GM12878 (cell line): Measurements from ENCODE around the gene CIP2A. TPM values are rescaled to one million over a fixed set of nuclear protein-coding genes. Genes with fewer than 3 reads are reported as not detected.

ENCODE experiments used
- ATAC-seq: fragments of 200-7000 bp; cut with Tn5 transposase; 3 replicates; pipeline ENCODE4 v1.9.1; 2020; ENCODE audit warnings: mild to moderate bottlenecking, moderate library complexity
- BruUV-seq: library from RNA; stranded (reverse); fragments of 400-500 nt; replicated peaks from 2 replicates; lab custom pipeline; 2021; lab: Mats Ljungman, UMichigan
- CTCF ChIA-PET: fragments of 300-600 bp; sonication (Branson Sonifier 250); formaldehyde crosslinking; extraction: SDS; loops from one replicate; lab custom pipeline; 2021; ENCODE audit warnings: inconsistent platforms; lab: Yijun Ruan, JAX
- POLR2A ChIA-PET: fragments of 350-600 bp; formaldehyde crosslinking; extraction: SDS; loops from one replicate; lab custom pipeline; 2021; ENCODE audit warnings: inconsistent platforms; lab: Charles Lee
- RAD21 ChIA-PET: fragments of 300-600 bp; sonication (Branson Sonifier 250); formaldehyde crosslinking; loops from one replicate; lab custom pipeline; 2023; ENCODE audit warnings: antibody characterized with exemption; ENCODE audit not compliant: unreplicated experiment; lab: Charles Lee
- SMC1A ChIA-PET: fragments of 300-600 bp; sonication (Branson Sonifier 250); formaldehyde crosslinking; loops from one replicate; lab custom pipeline; 2023; ENCODE audit not compliant: unreplicated experiment, uncharacterized antibody; lab: Charles Lee
- DNase-seq: peaks from one replicate; pipeline ENCODE4 v3.0.0-alpha.2; 2011; ENCODE audit warnings: low read depth, low spot score
- FAIRE-seq: peaks from 3 replicates; lab custom pipeline; 2011; peaks lifted over from hg19 to GRCh38; lab: Jason Lieb, UNC
- H2AFZ ChIP-seq: 2 replicates; pipeline ENCODE4 v1.6.0; 2011; ENCODE audit warnings: low read depth, low read length, control low read depth; ENCODE audit not compliant: control insufficient read depth
- H3K27ac ChIP-seq: 2 replicates; pipeline ENCODE4 v1.5.1; 2011; ENCODE audit warnings: control low read depth; ENCODE audit not compliant: control insufficient read depth, insufficient read depth
- H3K27me3 ChIP-seq, 2 experiments: replicated peaks in 1 of 2; 2 replicates each; pipeline versions ENCODE4 v1.6.0 to v1.6.1; 2011; ENCODE audit warnings: low read length in 1 of 2; ENCODE audit not compliant: control insufficient read depth in 2 of 2, insufficient read depth in 2 of 2
- H3K36me3 ChIP-seq, 2 experiments: 2 replicates each; pipeline ENCODE4 v1.5.1; 2011; ENCODE audit warnings: low read length in 1 of 2; ENCODE audit not compliant: control insufficient read depth in 2 of 2, insufficient read depth in 2 of 2
- H3K4me1 ChIP-seq: 2 replicates; pipeline ENCODE4 v1.6.1; 2011; ENCODE audit warnings: mild to moderate bottlenecking, low read length, moderate library complexity, mixed read lengths; ENCODE audit not compliant: control insufficient read depth, insufficient read depth
- H3K4me2 ChIP-seq: 2 replicates; pipeline ENCODE4 v1.6.0; 2011; ENCODE audit warnings: control low read depth; ENCODE audit not compliant: control insufficient read depth, insufficient read depth
- H3K4me3 ChIP-seq: fragments of 200-600 bp; sonication (generic); 2 replicates; pipeline ENCODE4 v1.5.1; 2016
- H3K79me2 ChIP-seq: 2 replicates; pipeline ENCODE4 v1.6.0; 2011; ENCODE audit warnings: low read length; ENCODE audit not compliant: control insufficient read depth, insufficient read depth
- H3K9ac ChIP-seq: 2 replicates; pipeline ENCODE4 v1.8.0; 2011; ENCODE audit warnings: low read length, control low read depth, mixed read lengths; ENCODE audit not compliant: control insufficient read depth, insufficient read depth
- H3K9me3 ChIP-seq: replicated peaks from 3 replicates; pipeline ENCODE4 v1.5.1; 2011; ENCODE audit warnings: mild to moderate bottlenecking, low read length; ENCODE audit not compliant: control insufficient read depth, insufficient read depth
- H4K20me1 ChIP-seq: 2 replicates; pipeline ENCODE4 v1.6.0; 2011; ENCODE audit not compliant: control insufficient read depth, insufficient read depth
- BCL11A ChIP-seq: IDR thresholded peaks from 2 replicates; pipeline ENCODE4 v1.6.1; 2011; ENCODE audit warnings: low read depth, low read length
- BCLAF1 ChIP-seq: fragments of 450-650 bp; IDR thresholded peaks from 2 replicates; pipeline ENCODE4 v1.6.1; 2017; ENCODE audit warnings: antibody characterized with exemption, mild to moderate bottlenecking, moderate library complexity
- BHLHE40 ChIP-seq, 2 experiments: fragments of 450-650 bp in 1 of 2; IDR thresholded peaks; 2 replicates each; pipeline ENCODE4 v1.6.1; 2011 to 2017; ENCODE audit warnings: low read depth in 2 of 2, borderline replicate concordance in 1 of 2, improper control_type of control experiment in 1 of 2, low read length in 1 of 2, mild to moderate bottlenecking in 1 of 2
- CREB1 ChIP-seq: IDR thresholded peaks from 2 replicates; pipeline ENCODE4 v1.6.1; 2012; ENCODE audit warnings: low read depth, mild to moderate bottlenecking, inconsistent platforms
- E2F4 ChIP-seq: IDR thresholded peaks from 2 replicates; pipeline ENCODE4 v1.6.1; 2012; ENCODE audit warnings: low read depth, low read length, improper control_type of control experiment
- ESRRA ChIP-seq: IDR thresholded peaks from 2 replicates; pipeline ENCODE4 v1.6.1; 2012; ENCODE audit warnings: mild to moderate bottlenecking, low read length, improper control_type of control experiment
- IKZF2 ChIP-seq, 2 experiments: fragments of 450-650 bp; IDR thresholded peaks; 2 replicates each; pipeline ENCODE4 v1.6.1; 2017; ENCODE audit warnings: mild to moderate bottlenecking in 2 of 2, moderate library complexity in 2 of 2
- KDM1A ChIP-seq: fragments of 200-600 bp; sonication (generic); IDR thresholded peaks from 2 replicates; pipeline ENCODE4 v1.6.1; 2016; ENCODE audit warnings: borderline replicate concordance
- NBN ChIP-seq: fragments of 450-650 bp; IDR thresholded peaks from 2 replicates; pipeline ENCODE4 v1.6.1; 2016
- NR2C1 ChIP-seq: fragments of 450-650 bp; IDR thresholded peaks from 2 replicates; pipeline ENCODE4 v1.6.1; 2017; ENCODE audit warnings: antibody characterized with exemption, mild to moderate bottlenecking, moderate library complexity
- PAX8 ChIP-seq: fragments of 450-650 bp; IDR thresholded peaks from 2 replicates; pipeline ENCODE4 v1.6.1; 2017; ENCODE audit warnings: mild to moderate bottlenecking, moderate library complexity
- PKNOX1 ChIP-seq: fragments of 450-650 bp; IDR thresholded peaks from 2 replicates; pipeline ENCODE4 v1.6.1; 2016; ENCODE audit warnings: mild to moderate bottlenecking
- POLR2AphosphoS2 ChIP-seq: IDR thresholded peaks from 2 replicates; pipeline ENCODE4 v1.6.1; 2011; ENCODE audit warnings: low read depth, mild to moderate bottlenecking, low read length, improper control_type of control experiment, moderate library complexity
- RFX5 ChIP-seq: IDR thresholded peaks from 2 replicates; pipeline ENCODE4 v1.6.1; 2011; ENCODE audit warnings: low read depth, low read length, improper control_type of control experiment
- SMARCA5 ChIP-seq: fragments of 450-650 bp; IDR thresholded peaks from 2 replicates; pipeline ENCODE4 v1.6.1; 2017; ENCODE audit warnings: mild to moderate bottlenecking
- SREBF2 ChIP-seq: IDR thresholded peaks from 2 replicates; pipeline ENCODE4 v1.6.1; 2012; ENCODE audit warnings: mild to moderate bottlenecking, low read length
- SRF ChIP-seq, 2 experiments: IDR thresholded peaks; 2 replicates each; pipeline ENCODE4 v1.6.1; 2011; ENCODE audit warnings: low read depth in 2 of 2, low read length in 2 of 2, mild to moderate bottlenecking in 1 of 2, moderate library complexity in 1 of 2
- STAT1 ChIP-seq: fragments of 450-650 bp; conservative IDR thresholded peaks from 2 replicates; pipeline ENCODE4 v1.6.1; 2014; ENCODE audit warnings: antibody characterized with exemption, mild to moderate bottlenecking
- YY1 ChIP-seq: IDR thresholded peaks from 2 replicates; pipeline ENCODE4 v1.6.1; 2011; ENCODE audit warnings: low read depth, mild to moderate bottlenecking, low read length
- ZNF217 ChIP-seq: fragments of 450-650 bp; IDR thresholded peaks from 2 replicates; pipeline ENCODE4 v1.6.1; 2017; ENCODE audit warnings: antibody characterized with exemption, mild to moderate bottlenecking
- WGBS: methylation state at CpG from one replicate; pipeline ENCODE4 v1.1.6; 2016; ENCODE audit warnings: low lambda C conversion rate; ENCODE audit not compliant: insufficient replicate concordance, insufficient coverage; ENCODE audit errors: missing lambda C conversion rate; 5-methylcytosine and 5-hydroxymethylcytosine counted together
- in situ Hi-C: fragments of 300-500 bp; cut with MboI; formaldehyde crosslinking; loops from 9 replicates; pipeline ENCODE4 v1.14.3; 2018; ENCODE audit warnings: mixed read lengths
- intact Hi-C: fragments of 100-400 bp; cut with micrococcal nuclease; formaldehyde crosslinking; loops from one replicate; pipeline ENCODE4 v1.14.2; 2022; ENCODE audit not compliant: unreplicated experiment
- polyA plus RNA-seq, 11 experiments: library from polyadenylated mRNA; depleted of rRNA in 4 of 11; unstranded in 6 of 11; stranded (reverse) in 5 of 11; fragments of >200 nt; fragmentation: Nextera tagmentation in 4 of 11; fragmentation: Illumina TruSeq in 1 of 11; extraction: Ambion mirVana in 4 of 11; extraction: Trizol in 1 of 11; gene quantifications; 1 replicate in 1 of 11; 2 replicates in 10 of 11; pipeline versions ENCODE4 v1.2.1 to v1.2.3, GENCODE V29; 2011 to 2016; ENCODE audit warnings: inconsistent platforms in 2 of 11, missing spikeins in 2 of 11, low read depth in 1 of 11
- total RNA-seq, 4 experiments: library from RNA; depleted of rRNA in 3 of 4; stranded (reverse); fragments of >200 nt in 3 of 4; fragmentation: Illumina TruSeq in 1 of 4; extraction: Trizol in 1 of 4; gene quantifications; 2 replicates each; pipeline versions ENCODE4 v1.2.1 to v1.2.3, GENCODE V29; 2013 to 2021

CIP2A gene
- total and polyA plus RNA-seq, 10 of the 15 experiments (the other 5 are each of a cell fraction or from before 2014, with no cell fraction given) = 12.5 to 29.7 (median 26.5) TPM

- TF ChIP-seq NR2C1 (no peak), STAT1 (no peak), BCL11A (no peak), NBN (no peak), RFX5 (no peak), ESRRA (no peak), ZNF217 (no peak), IKZF2 (IDR thresholded peaks at IDR 0.05) (no peak), BCLAF1 (no peak), PAX8 (no peak)
Observed at GRCh38 chr3:108605491-108605890, 16.3 kb upstream of the CIP2A start (continued).

DNA sequence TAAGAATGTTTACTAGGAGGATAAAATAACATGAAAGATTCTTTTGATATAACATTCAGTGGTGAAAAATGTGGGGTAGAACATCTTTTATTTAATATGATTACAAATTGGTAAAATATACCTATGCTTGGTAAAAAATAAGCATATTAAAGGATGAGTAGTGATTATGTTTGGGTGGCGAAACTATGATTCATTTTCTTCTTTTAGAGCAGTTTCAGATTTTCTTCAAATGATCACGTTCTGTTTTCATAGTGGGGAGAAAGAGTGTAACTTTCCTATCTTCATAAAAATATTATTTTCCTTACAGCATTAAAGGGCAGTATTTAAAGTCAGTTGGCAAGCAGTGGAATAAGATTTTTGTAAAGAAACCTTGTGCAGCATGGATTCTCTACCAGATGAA lies 15.8 kb upstream of the CIP2A start:
- no peaks in the 10 kb centered on the region for H3K27me3 ChIP-seq
- H3K4me3 ChIP-seq = no peak overlapping the region
- FAIRE-seq = no peak
- H3K36me3 ChIP-seq = no peaks in the 10 kb centered on the region; a peak in 1 of 4 replicates
- no peak overlapping the region for H3K27ac ChIP-seq
- WGBS = 59% methylated on average over 2 of the region's 2 CpGs
- no peak overlapping the region for H3K4me2 ChIP-seq
- peaks cover 9% of the 10 kb centered on the region for H3K4me1 ChIP-seq
- H4K20me1 ChIP-seq = no peaks in the 10 kb centered on the region; the same call in 1 of the 2 replicates
- ChIA-PET CTCF (interaction anchor here (1.0 to 7.5 kb wide), 2 partner anchors 15 to 293 kb away, joined by 3 to 47 read pairs; partner anchors contain the start of genes CIP2A and DZIP3), RAD21 (interaction anchor here (1.3 kb wide), 1 partner anchor 13 kb away, joined by 3 read pairs; no protein-coding TSS in a partner anchor), POLR2A (interaction anchor here (1.0 to 2.3 kb wide), 2 partner anchors 15 to 17 kb away, joined by 3 to 5 read pairs; partner anchors contain the start of genes CIP2A and DZIP3), SMC1A (interaction anchor here (1.0 kb wide), 1 partner anchor 15 kb away, joined by 4 read pairs; no protein-coding TSS in a partner anchor)
- no peak overlapping the region for H2AFZ ChIP-seq
- H3K9ac ChIP-seq = no peak overlapping the region
- intact Hi-C loops (no loop called here), in situ Hi-C loops (no loop called here)
- peaks cover 3% of the 10 kb centered on the region for H3K9me3 ChIP-seq
- H3K79me2 ChIP-seq = no peaks in the 10 kb centered on the region
- DNase-seq = no peak
- no peak for ATAC-seq
- no TSS peak for BruUV-seq
- TF ChIP-seq SMARCA5 = no peak
- no peak for TF ChIP-seq E2F4
- no peak for TF ChIP-seq CREB1
- no peak for TF ChIP-seq POLR2AphosphoS2
- TF ChIP-seq BHLHE40 (IDR thresholded peaks at IDR 0.05; ENCODE audit: borderline replicate concordance in 1 of 2, low read depth in 2 of 2, low read length in 1 of 2) = no peak
- no peak for TF ChIP-seq SREBF2
- no peak for TF ChIP-seq KDM1A
- TF ChIP-seq PKNOX1 = no peak
- TF ChIP-seq YY1 = no peak
- no peak for TF ChIP-seq ZNF217
- no peak for TF ChIP-seq SRF (IDR thresholded peaks at IDR 0.05; ENCODE audit: low read depth in 2 of 2, low read length in 2 of 2)
